Medulla oblongata (tissue), 1 donor: ENCODE data around the gene FGF9.

Experiments
- DNase-seq: peaks from one replicate; pipeline ENCODE4 v3.0.0-alpha.2; 2015; ENCODE audit errors: extremely low spot score

The FGF9 gene

GRCh38 chr13:21670883-21671619 is at the start of gene FGF9:
Gene FGF9 (plus strand): TSS chr13:21671073. CDS start chr13:21671913, 840 bp downstream.
- DNase-seq = peak; percentile 61

DNA sequence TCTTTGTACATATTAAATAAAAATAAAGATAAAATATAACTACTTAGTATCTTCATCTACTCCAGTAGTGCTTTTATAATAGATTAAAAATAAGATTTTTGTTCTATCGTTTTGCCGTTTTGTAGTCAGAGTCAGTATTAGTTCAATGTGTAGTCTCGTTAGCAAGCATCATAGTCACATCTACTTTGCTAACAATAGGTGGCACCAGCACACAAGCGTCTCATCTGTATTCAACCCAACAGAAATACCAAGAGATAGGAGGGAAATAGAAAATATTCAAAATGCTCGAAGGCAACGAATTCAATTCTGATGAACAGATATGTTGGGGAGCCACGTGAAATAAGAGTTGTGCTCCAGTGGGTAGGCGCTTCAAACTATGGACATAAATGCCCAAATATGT is 45.5 kb upstream of the FGF9 start:
- peak; percentile 18 for DNase-seq

DNA sequence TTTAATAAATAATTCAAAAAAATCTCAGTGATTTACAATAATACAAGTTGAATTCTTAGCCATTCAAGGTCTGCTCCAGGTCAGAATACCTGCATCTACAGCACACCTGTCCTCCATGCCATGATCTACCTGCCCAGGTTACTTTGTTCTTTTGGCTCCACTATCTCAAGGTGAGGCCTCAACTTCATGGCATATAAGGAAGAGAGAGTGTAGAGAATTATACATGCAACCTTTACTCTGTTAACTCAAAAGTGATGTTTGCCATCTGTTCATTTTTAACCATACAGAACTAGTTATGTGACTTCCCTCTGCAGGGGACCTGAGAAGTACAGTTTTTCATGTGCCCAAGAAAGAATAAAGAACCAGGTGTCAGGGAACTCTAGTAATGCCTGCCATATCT is 38.7 kb upstream of the FGF9 start:
- DNase-seq = no peak

GRCh38 chr13:21636656-21637055 is 34.2 kb upstream of the FGF9 start:
- no peak for DNase-seq

DNA sequence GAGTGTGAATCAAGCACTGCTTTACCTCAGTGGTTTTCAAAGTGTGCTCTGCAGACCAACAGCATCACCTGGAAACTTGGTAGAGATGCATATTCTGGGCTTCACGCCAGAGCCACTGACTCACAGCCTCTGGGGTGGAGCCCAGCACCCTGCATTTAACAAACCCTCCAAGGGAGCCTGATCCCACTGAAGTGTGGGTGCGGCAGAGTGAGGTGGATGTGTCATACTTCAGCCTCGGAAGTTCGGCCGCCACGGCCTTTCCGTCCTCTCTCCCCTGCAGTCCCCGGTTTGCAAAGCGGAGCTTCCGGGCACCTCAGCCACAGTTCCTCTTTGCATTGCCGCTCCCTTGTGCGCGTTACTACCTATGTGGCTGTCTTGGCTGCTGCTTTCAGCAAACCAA is 33.6 kb upstream of the FGF9 start:
- DNase-seq = no peak

DNA sequence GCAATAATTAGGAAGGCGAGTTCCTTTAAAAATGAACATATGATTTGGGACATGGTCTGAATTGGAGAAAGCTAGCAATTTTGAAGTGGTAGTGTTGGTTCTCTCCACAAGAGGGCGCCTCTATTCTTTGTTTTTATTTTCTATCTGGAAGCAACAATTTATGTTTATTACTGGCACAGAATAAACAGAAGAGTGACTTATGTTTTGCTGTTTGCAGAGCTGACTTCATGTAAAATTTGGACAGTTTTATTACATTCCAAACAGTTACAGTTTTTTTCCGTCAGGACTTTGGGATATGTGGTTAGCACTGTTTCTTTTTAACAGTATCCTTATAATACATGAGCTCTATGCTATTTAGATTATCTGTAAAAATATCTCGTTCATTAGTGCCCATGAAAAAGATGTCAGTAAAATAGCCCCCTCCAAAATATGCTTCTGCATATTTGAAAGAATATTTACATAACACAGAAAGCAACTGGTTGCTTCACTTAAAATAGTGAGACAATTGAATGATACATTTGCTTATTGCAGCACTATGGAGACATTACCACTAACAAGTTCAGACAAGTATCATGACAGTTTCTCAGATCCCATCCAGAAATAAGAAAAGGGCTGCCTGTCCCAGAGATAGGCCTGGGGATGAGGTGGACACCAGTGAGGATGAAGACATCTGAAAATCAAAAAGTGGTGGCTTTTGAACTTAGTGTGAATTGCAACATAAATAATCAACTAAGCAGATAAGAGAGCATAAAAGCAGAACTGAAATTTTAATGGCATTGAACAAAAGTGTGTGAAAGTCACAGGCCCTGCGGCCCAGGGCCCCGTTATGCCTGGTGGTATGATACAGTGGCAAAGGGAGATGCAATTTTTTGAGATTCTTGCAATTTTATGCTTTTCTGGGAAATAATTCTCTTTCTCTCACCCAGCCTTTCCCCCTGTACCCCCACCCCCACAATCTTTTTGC is 32.3 kb upstream of the FGF9 start:
- DNase-seq = peak; percentile 23

GRCh38 chr13:21639561-21639960 is 31.3 kb upstream of the FGF9 start:
- DNase-seq = no peak

DNA sequence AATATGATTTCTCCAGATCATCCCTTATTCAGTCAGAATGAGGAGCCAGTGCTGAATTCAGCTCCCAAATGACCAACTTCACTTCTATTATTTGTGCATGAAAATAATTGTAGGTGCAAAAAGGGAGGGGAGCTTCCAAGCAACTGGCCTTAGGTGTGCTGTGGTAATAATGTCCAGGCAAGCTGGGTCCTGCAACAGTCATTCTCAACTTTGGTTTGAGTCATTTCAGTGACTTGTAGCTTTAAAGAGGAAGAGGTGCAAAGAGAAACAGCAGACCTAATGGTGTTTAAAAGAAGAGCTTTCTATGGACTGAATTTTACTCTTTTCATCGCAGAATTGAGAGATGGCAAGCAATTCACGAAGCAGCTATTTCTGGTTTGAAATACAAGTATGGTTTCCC is 29.2 kb upstream of the FGF9 start:
- DNase-seq = no peak

DNA sequence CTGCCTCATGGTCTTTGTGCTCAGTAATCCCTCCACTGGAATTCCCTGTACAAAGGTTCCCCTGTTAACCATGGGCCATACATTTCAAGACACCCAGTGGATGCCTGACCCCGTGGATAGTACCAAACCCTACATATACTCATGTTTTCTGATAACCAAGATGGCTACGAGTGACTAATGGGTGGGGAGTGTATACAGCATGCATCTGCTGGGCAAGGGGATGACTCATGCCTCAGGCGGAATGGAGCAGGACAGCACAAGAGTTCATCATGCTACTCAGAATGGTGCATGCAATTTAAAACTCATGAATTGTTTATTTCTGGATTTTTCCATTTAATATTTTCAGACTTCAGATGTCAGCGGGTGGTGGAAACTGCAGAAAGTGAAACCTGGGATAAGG is 13.3 kb upstream of the FGF9 start:
- DNase-seq = no peak

- no peak for DNase-seq
These were observed 11.8 kb upstream of the FGF9 start for GRCh38 chr13:21659087-21659486.

DNA sequence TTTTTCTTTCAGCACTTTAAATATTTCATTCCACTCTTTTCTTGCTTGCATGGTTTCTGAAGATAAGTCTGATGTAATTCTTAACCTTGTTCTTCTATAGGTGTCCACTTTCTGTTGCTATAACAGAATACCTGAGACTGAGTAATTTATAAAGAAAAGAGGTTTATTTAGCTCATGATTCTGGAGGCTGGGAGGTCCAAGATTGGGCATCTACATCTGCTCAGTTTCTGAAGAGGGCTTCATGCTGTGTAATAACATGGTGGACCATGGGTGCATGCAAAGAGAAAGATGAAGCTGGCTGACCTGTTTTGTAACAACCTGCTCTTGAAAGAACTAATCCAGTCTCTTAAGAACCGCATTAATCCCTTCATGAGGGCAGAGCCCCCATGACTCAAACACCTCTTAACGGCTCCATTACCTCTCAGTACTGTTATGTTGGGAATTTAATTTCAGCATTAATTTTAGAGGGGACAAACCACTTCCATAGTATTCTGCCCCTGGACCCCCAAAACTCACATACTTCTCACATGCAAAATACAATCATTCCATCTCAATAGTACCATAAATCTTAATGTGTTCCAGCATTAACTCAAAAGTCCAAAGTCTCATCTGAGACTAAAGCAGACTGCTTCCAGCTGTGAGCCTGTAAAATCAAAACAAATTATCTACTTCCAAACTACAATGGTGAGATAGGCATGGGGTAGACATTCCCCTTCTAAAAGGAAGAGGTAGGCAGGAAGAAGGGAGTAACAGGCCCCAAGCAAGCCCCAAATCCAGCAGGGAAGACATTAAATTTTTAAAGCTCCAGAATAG is 9.6 kb upstream of the FGF9 start:
- no peak for DNase-seq

- DNase-seq = no peak
These were observed 7.7 kb upstream of the FGF9 start for GRCh38 chr13:21663197-21663596.

DNA sequence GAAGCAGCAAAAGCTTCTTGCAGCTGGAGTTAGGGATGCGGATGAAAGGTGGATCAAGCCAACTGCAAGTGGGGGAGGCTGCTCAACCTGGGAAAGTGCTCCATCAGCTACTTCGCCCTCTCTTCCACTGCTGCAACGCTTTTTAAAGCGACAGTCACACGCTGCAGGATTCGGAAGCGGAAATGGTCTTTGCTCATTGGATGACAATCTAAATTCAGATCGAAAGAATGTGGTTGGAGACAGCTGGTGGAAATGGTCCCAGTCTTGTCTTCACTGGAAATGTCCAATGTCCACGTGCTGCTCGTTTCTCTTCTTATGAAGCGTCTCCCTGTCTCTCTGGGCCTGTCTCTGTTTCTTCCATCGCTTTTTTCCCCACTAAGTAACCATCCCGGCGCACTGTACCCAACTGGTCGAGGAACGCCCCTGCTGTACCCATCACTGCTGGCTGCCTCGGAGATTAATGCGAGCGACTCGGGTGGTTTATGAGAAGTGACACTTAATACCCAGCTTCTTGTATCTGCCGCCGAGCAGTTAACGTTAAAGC is 2.1 kb upstream of the FGF9 start:
- no peak for DNase-seq

DNA sequence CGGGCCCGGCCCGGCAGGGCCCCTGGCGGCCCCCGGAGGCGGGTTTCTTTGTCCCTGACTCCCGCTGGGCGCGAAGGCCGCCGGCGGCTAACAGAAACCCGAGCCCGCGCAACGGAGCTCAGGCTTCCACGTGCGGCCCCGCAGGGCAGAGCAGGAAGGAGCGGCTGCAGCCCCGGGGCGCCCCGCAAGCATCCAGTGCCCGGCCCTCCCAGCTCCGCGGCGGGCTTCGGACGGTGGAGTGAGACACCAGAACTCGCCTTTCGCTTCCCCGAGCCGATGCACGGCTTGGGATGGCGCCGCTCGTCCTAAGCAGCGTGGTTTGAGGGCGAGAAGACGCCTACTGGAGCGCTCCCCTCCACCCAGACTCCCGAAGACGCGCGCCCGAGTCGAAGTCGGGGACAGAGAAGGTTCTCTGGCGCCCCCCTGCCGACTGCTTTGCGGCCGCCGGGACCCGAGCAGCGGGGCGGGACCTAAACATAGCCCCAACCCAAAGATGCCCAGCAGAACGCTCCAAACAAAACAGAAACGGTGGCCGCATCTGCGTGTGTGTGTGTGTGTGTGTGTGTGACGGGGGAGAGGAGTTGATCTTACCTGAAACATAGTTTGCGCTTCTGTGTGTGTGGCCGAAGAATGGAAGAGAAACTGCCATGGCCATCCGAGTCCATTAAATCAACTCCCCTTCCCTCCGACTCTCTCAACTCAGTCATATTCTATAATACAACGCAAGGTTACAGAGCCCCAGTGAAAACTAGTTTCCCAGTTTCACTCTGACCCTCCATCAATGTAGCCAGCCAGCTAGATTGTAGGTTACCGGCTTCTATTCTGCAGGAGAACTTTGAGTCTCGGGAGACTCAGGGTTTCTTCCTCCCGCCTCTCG is 629 bp upstream of the FGF9 start:
- DNase-seq = peak; percentile 47

- no peak for DNase-seq
These were observed 880 bp downstream of the FGF9 start for GRCh38 chr13:21671620-21672286.

- DNase-seq = no peak
These were observed 1.4 kb downstream of the FGF9 start for GRCh38 chr13:21672287-21672680.

DNA sequence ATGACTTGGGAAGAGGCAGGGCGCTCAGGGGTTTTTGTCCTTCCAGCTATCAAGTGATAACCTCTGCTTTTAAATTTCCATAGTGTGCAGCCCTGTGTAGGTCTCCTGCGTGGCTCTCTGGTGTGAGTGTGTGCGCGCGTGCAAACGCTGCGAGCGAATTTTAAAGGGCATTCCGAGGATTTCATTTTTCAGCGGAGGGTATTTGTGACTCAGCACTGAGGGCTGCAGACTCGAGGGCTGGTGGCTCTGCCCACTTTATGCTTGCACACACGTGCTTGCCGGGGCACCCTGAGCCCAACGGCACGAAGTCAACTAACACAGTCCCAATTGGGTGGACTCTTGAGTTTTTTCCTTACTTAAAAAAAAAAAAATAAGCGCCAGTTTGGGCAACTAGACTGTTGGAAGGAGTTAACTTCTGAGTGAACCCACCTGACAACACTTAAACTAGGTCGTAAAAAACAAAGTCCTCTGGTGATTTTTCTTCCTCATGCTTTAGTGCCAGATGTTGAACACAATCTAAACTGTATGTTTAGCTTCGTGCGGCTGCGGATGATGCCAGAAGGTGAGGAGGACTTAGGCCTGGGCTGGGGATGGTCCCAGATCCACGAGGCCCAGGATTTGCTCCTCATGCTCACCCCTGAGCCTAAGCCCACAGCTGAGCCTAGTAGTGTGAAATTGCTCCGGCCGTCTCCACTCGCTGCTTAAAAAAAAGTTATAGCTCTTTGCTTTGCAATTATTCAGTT is 2.1 kb downstream of the FGF9 start:
- no peak for DNase-seq

DNA sequence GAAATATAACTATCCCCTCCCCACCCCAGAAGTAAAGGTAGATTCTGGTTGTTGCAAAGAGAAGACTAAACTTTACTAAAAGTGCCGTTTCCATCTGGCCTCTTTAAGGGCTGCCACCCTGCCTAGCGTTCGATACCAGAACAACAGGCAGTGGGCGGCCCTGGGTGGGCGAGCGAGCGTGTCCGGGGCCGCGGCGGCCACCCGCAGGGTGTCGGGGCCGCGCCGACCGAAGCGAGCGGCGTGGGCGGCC is 2.6 kb downstream of the FGF9 start:
- DNase-seq = no peak

DNA sequence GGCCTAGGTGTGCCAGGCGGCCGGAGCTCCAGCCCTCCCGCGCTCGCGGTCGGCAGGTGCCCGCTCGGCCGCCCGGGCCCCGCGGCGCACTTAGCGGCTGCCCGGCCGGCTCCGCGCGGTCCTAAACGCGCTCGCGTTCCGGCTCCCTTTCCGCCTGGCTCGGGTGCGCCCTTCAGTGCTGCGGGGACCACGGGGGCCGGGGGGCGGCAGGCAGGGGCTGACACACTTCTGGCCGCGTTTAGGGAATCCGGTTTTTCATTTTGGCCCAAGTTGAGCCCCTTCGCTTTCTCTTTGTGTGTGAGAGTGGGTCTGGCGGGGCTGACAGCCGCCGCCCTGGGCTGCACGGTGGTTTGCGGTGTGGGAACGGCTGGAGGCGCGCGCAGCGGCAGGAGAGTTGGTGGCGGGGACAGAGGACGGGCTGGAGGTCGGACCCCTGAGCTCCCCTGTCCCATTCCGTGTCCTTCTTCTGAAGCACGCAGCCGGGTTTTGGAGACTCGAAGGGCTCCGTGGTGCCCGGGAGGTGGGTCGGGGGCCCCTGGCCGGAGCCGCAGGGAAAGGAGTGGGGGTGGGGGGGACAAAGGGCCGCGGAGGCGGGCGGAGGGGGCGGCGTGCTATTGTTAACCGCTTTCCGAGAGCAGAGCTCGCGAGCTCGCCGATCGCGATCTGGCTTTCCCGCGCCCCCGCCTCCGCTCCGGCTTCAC is 3.1 kb downstream of the FGF9 start:
- DNase-seq = peak; percentile 12
